AG04449 (cell line): ENCODE results near the gene TMEM87A.

ENCODE experiments used
- CTCF ChIA-PET: fragments of 350-600 bp; formaldehyde crosslinking; extraction: SDS; loops from one replicate; lab custom pipeline; 2021; ENCODE audit warnings: antibody characterized with exemption; lab: Yijun Ruan, JAX
- POLR2A ChIA-PET: fragments of 400-600, 350-600 bp; formaldehyde crosslinking; extraction: SDS; loops from one replicate; lab custom pipeline; 2020; ENCODE audit warnings: antibody characterized with exemption, inconsistent platforms; lab: Yijun Ruan, JAX
- DNase-seq: peaks from one replicate; pipeline ENCODE4 v3.0.0-alpha.2; 2010; ENCODE audit warnings: low read depth, low spot score
- H3K4me3 ChIP-seq: 2 replicates; pipeline ENCODE4 v1.5.1; 2011; ENCODE audit warnings: low read depth, mild to moderate bottlenecking, control low read depth, low read length
- TF ChIP-seq, protein P1 (sequence below): IDR thresholded peaks from one replicate; pipeline ENCODE4 v1.5.1; 2011; ENCODE audit warnings: mild to moderate bottlenecking, moderate library complexity, low read length, control low read depth, inconsistent platforms; ENCODE audit not compliant: insufficient read depth; ENCODE audit errors: missing control alignments

Gene TMEM87A

DNA sequence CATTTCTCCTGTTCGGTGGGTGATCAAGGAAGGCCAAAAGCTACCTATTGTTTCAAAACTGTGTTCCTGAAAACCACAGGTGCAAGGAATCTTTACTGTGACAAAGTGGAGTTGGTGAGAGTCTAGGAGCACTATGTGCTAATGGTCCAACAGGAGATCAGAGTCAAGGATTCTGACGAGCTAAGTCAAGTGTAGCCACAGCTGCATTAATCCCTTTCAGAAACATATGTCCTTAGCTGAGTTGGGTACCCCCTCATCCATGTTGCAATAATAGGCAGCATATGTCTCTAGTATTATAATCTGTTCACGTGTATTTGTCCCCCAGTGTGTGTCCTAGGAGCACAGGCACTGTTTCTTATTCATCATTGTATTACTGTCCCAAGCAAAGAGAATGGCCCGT lies 66.8 kb downstream of the TMEM87A start:
- DNase-seq, result no peak
- TF ChIP-seq, protein P1, sequence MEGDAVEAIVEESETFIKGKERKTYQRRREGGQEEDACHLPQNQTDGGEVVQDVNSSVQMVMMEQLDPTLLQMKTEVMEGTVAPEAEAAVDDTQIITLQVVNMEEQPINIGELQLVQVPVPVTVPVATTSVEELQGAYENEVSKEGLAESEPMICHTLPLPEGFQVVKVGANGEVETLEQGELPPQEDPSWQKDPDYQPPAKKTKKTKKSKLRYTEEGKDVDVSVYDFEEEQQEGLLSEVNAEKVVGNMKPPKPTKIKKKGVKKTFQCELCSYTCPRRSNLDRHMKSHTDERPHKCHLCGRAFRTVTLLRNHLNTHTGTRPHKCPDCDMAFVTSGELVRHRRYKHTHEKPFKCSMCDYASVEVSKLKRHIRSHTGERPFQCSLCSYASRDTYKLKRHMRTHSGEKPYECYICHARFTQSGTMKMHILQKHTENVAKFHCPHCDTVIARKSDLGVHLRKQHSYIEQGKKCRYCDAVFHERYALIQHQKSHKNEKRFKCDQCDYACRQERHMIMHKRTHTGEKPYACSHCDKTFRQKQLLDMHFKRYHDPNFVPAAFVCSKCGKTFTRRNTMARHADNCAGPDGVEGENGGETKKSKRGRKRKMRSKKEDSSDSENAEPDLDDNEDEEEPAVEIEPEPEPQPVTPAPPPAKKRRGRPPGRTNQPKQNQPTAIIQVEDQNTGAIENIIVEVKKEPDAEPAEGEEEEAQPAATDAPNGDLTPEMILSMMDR, result no peak
- POLR2A ChIA-PET, result no interaction called here
- H3K4me3 ChIP-seq, result no peak overlapping the region
- CTCF ChIA-PET, result interaction anchor here (2.9 kb wide), 1 partner anchor 179 kb away, joined by 15 read pairs; no protein-coding TSS in a partner anchor

DNA sequence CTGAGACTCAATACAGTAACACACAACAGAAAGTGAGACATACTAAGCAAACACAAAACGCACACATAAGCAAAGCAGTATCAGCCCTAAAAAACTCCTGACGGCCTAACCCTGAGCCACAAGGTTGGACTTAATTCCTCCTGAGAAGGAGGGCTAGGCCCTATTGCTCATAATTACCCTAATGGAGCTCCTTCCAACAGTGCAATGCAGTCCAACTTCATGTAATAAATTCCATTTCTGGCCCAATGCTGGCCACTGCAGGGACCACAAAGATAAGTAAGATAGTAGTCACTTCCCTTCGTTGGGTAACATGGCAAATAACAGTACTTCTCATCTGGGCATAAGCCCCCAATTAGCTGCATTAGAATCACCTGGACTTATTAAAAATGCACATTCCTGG lies 69.3 kb downstream of the TMEM87A start:
- ChIA-PET CTCF (no interaction called here), POLR2A (no interaction called here)
- DNase-seq, result no peak
- no peak overlapping the region for H3K4me3 ChIP-seq
- TF ChIP-seq, protein P1, result no peak

DNA sequence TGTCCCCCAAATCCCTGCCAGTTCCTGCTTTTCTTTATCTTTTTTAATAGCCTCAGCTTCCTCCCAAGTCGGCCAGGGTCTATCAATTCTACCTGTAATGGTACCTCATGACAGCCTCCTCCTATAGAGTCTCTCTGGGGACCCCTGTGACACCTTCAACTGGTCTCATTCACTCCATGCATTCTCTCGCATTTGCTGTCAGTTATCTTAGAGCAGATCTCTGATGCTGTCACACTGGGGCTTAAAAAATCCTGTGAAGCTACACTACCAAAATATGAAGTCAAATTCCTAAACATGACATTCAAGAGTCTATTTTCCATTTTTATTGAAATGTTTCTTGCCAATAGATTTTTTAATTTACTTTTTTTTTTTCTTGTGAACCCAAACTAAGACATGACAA lies 70.6 kb downstream of the TMEM87A start:
- POLR2A ChIA-PET, result no interaction called here
- CTCF ChIA-PET, result interaction anchor here (0.7 kb wide), 1 partner anchor 259 kb away, joined by 4 read pairs; no protein-coding TSS in a partner anchor
- no peak for DNase-seq

DNA sequence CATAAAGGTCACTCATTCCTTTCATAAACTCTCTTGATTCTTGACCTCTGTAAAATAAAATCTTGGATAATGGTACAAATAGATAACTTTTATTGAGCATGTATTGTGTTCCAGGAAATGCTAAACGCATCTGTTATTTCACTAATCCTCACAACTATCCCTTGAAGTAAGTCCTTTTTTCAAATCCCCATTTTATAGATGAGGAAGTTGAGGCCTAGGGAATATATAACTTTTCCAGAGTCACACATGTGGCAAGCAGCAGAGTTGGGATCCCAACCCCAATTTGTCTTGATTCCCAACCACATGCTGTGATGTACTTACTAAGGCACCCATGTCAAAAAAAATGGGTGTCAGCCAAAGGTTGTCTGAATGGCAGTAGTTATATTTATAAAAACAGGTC lies 71.4 kb downstream of the TMEM87A start:
- POLR2A ChIA-PET, result no interaction called here
- DNase-seq, result no peak
- CTCF ChIA-PET, result interaction anchor here (1.5 kb wide), 1 partner anchor 184 kb away, joined by 6 read pairs; no protein-coding TSS in a partner anchor
- H3K4me3 ChIP-seq, result no peak overlapping the region
- TF ChIP-seq, protein P1, result no peak

More for the DNA sequence above, 70.6 kb downstream of the TMEM87A start:
- TF ChIP-seq, protein P1, result no peak
- H3K4me3 ChIP-seq, result no peak overlapping the region

DNA sequence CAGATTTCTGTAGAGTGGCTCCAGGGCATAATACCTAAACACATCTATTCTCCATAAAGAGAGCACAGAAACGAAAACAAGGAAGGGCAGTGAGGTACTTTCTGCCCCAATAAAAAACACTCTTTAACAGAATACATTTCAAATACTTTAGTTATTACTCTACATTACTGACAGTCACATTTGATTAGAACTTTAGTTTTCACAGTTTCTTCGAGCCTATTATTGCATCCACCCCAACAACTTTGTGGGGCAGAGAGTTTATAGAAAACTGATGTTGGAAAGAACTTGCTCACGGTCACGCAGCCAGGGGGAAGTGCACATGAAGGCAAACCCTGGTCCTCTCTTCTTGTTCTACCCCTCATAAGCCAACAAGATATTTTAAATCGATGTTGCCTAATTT lies 74.1 kb downstream of the TMEM87A start:
- DNase-seq, result no peak
- ChIA-PET POLR2A (no interaction called here), CTCF (no interaction called here)
- H3K4me3 ChIP-seq, result no peak overlapping the region
- TF ChIP-seq, protein P1, result no peak

DNA sequence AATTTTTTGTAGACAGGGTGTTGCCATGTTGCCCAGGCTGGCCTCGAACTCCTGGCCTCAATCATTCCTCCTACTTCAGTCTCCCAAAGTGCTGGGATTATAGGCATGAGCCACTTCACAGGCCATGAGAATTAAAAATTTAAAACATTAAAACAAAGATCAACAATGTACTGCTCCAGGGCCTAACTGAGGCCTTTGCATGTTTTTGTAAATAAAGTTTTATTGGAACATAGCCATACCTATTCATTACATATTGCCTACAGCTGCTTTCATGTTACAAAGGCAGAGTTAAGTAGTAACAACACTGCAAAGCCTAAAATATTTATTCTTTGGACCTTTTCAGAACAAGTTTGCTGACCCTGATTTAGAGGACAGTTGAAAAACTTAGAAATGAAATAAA lies 74.7 kb downstream of the TMEM87A start:
- TF ChIP-seq, protein P1, result no peak
- ChIA-PET POLR2A (no interaction called here), CTCF (interaction anchor here (1.3 kb wide), 1 partner anchor 187 kb away, joined by 3 read pairs; no protein-coding TSS in a partner anchor)
- DNase-seq, result no peak
- H3K4me3 ChIP-seq, result no peak overlapping the region
